A549 (cell line): ENCODE measurements around the gene MESD. TPM values are rescaled to one million over a fixed set of nuclear protein-coding genes. Genes with fewer than 3 reads are reported as not detected.

Source experiments
- ATAC-seq, 2 experiments: fragments of 200-7000 bp in 1 of 2; fragments of >200 bp in 1 of 2; cut with Nextera tagmentation in 1 of 2; cut with Tn5 transposase in 1 of 2; 3 replicates each; pipeline versions ENCODE4 v1.8.0 to v1.9.1; 2018 to 2020; ENCODE audit warnings: mild to moderate bottlenecking in 1 of 2, moderate library complexity in 1 of 2
- CTCF ChIA-PET: fragments of 300-600 bp; sonication (Branson Sonifier 250); formaldehyde crosslinking; extraction: SDS; loops from one replicate; lab custom pipeline; 2021; ENCODE audit warnings: antibody characterized with exemption, inconsistent platforms; lab: Yijun Ruan, JAX
- POLR2A ChIA-PET: fragments of 350-600 bp; formaldehyde crosslinking; extraction: SDS; loops from one replicate; lab custom pipeline; 2021; ENCODE audit warnings: antibody characterized with exemption, inconsistent platforms; lab: Yijun Ruan, JAX
- DNase-seq, 2 experiments: peaks; one replicate each; pipeline versions ENCODE4 v3.0.0 to v3.0.0-alpha.2; 2011 to 2016; ENCODE audit warnings: low read depth in 1 of 2, low spot score in 1 of 2
- FAIRE-seq: peaks from 2 replicates; lab custom pipeline; 2011; peaks lifted over from hg19 to GRCh38; lab: Jason Lieb, UNC
- H3K27ac ChIP-seq, 2 experiments: fragments of >200 bp; sonication (Bioruptor Twin); formaldehyde crosslinking; 3 replicates each; pipeline ENCODE4 v1.5.1; 2016 to 2017
- H3K4me1 ChIP-seq: fragments of >200 bp; sonication (Bioruptor Twin); formaldehyde crosslinking; 3 replicates; pipeline ENCODE4 v1.6.1; 2016
- H3K4me2 ChIP-seq: fragments of >200 bp; sonication (Bioruptor Twin); formaldehyde crosslinking; 3 replicates; pipeline ENCODE4 v1.6.1; 2016
- H3K4me3 ChIP-seq: fragments of >200 bp; sonication (Bioruptor Twin); formaldehyde crosslinking; 3 replicates; pipeline ENCODE4 v1.5.1; 2016
- H3K9me3 ChIP-seq: fragments of >200 bp; sonication (Bioruptor Twin); formaldehyde crosslinking; 3 replicates; pipeline ENCODE4 v1.6.1; 2016
- EHF ChIP-seq: fragments of 250-450 bp; sonication (Bioruptor Pico); IDR thresholded peaks from 2 replicates; pipeline ENCODE4 v1.5.0; 2020; ENCODE audit warnings: mild to moderate bottlenecking
- EP300 ChIP-seq, 2 experiments: fragments of >200 bp; sonication (Bioruptor Twin); formaldehyde crosslinking; IDR thresholded peaks; 2 replicates in 1 of 2; 3 replicates in 1 of 2; pipeline ENCODE4 v1.6.1; 2016 to 2017
- HEYL ChIP-seq: fragments of 250-450 bp; sonication (Bioruptor Pico); IDR thresholded peaks from 2 replicates; pipeline ENCODE4 v1.8.0; 2021; ENCODE audit warnings: mild to moderate bottlenecking, moderate library complexity
- KDM1A ChIP-seq: fragments of 200-600 bp; sonication (generic); IDR thresholded peaks from 2 replicates; pipeline ENCODE4 v1.6.1; 2016; ENCODE audit warnings: low read depth, mild to moderate bottlenecking
- MYC ChIP-seq: IDR thresholded peaks from 2 replicates; pipeline ENCODE4 v1.6.1; 2012; ENCODE audit warnings: mild to moderate bottlenecking, inconsistent platforms, low read length, improper control_type of control experiment, borderline replicate concordance
- NFE2L2 ChIP-seq: fragments of 150-350 bp; conservative IDR thresholded peaks from 2 replicates; pipeline ENCODE4 v1.6.1; 2014; ENCODE audit warnings: low read length
- POLR2A ChIP-seq: IDR thresholded peaks from 2 replicates; pipeline ENCODE4 v1.6.1; 2012; ENCODE audit warnings: mild to moderate bottlenecking, low read length
- RFX5 ChIP-seq: fragments of 450-650 bp; IDR thresholded peaks from 2 replicates; pipeline ENCODE4 v1.7.1; 2014; ENCODE audit warnings: antibody characterized with exemption, mild to moderate bottlenecking, moderate library complexity
- SREBF2 ChIP-seq: fragments of 450-650 bp; IDR thresholded peaks from 2 replicates; pipeline ENCODE4 v1.6.1; 2014; ENCODE audit warnings: mild to moderate bottlenecking, moderate library complexity
- TP53 ChIP-seq: fragments of 250-450 bp; sonication (Bioruptor Pico); IDR thresholded peaks from 2 replicates; pipeline ENCODE4 v1.5.0; 2021; ENCODE audit warnings: mild to moderate bottlenecking, moderate library complexity
- ZC3H11A ChIP-seq: fragments of 450-650 bp; IDR thresholded peaks from 2 replicates; pipeline ENCODE4 v1.6.1; 2014; ENCODE audit warnings: antibody characterized with exemption, mild to moderate bottlenecking
- ZNF302 ChIP-seq: fragments of 250-450 bp; sonication (Bioruptor Pico); IDR thresholded peaks from 2 replicates; pipeline ENCODE4 v1.9.0; 2021; ENCODE audit warnings: inconsistent platforms, mild to moderate bottlenecking, moderate library complexity
- ZSCAN20 ChIP-seq: fragments of 250-450 bp; sonication (Bioruptor Pico); IDR thresholded peaks from 2 replicates; pipeline ENCODE4 v1.8.0; 2022; ENCODE audit warnings: mild to moderate bottlenecking, moderate library complexity
- WGBS: methylation state at CpG from one replicate; pipeline ENCODE4 v1.1.6; 2017; ENCODE audit errors: missing lambda C conversion rate; 5-methylcytosine and 5-hydroxymethylcytosine counted together
- polyA plus RNA-seq, 4 experiments: library from polyadenylated mRNA; depleted of rRNA in 3 of 4; stranded (reverse); fragments of >200 nt; fragmentation: RNase III in 1 of 4; extraction: RNeasy Plus Mini Kit Qiagen cat#74134 plus additional on column Dnase treatment in 1 of 4; gene quantifications; 2 replicates in 3 of 4; 3 replicates in 1 of 4; pipeline ENCODE4 v1.2.3, GENCODE V29; 2011 to 2017
- TF ChIP-seq, protein P1 (sequence below): fragments of >200 bp; sonication (Bioruptor Twin); formaldehyde crosslinking; IDR thresholded peaks from 2 replicates; pipeline ENCODE4 v1.6.1; 2016
- TF ChIP-seq, protein P2 (sequence below): fragments of 250-450 bp; sonication (Bioruptor Pico); IDR thresholded peaks from 2 replicates; pipeline ENCODE4 v1.5.0; 2021; ENCODE audit warnings: mild to moderate bottlenecking, moderate library complexity, borderline replicate concordance
- TF ChIP-seq, protein P3 (sequence below): fragments of 150-350 bp; IDR thresholded peaks from 2 replicates; pipeline ENCODE4 v1.6.1; 2014; ENCODE audit warnings: low read depth, mild to moderate bottlenecking, low read length
- TF ChIP-seq, protein P4 (sequence below): IDR thresholded peaks from 2 replicates; pipeline ENCODE4 v1.6.1; 2012; ENCODE audit warnings: low read depth, borderline replicate concordance

MESD gene
- polyA plus RNA-seq, 2 of the 4 experiments (the other 2 are of a cell fraction): 35.6 to 39.4 TPM

DNA sequence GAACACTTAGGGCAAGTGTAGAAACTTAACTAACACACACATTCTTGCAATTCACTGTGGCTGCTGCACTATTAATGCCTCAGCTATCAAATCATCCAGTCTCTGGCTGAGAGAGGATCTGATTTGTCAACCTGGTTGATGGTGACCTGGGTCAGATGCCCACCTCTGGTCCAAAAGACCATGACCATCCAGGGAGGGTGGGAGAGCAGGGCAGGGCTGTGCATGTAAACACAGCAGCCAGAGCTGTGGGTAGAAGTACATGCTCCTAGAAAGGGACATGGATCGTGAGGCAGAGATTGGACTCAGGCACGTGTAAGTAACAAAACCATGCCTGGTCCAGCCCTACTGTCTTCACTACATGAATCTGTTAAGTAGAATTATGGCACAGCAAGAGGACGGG is 17.3 kb downstream of the MESD start:
- POLR2A ChIA-PET: no interaction called here
- 85% methylated on average over 3 of the region's 3 CpGs for WGBS
- H3K4me2 ChIP-seq: no peak overlapping the region
- H3K9me3 ChIP-seq: no peaks in the 10 kb centered on the region
- ATAC-seq: no peak
- no peak for FAIRE-seq
- DNase-seq: no peak
- CTCF ChIA-PET: interaction anchor here (1.1 to 9.7 kb wide), 6 partner anchors 9 to 516 kb away, joined by 3 to 235 read pairs (median 74); partner anchors contain the start of gene CEMIP
- H3K4me3 ChIP-seq: no peak overlapping the region
- no peak overlapping the region for H3K27ac ChIP-seq
- H3K4me1 ChIP-seq: no peaks in the 10 kb centered on the region
- no peak for TF ChIP-seq EP300 (IDR thresholded peaks at IDR 0.05)
- TF ChIP-seq MYC: no peak
- no peak for TF ChIP-seq NFE2L2
- TF ChIP-seq, protein P1, sequence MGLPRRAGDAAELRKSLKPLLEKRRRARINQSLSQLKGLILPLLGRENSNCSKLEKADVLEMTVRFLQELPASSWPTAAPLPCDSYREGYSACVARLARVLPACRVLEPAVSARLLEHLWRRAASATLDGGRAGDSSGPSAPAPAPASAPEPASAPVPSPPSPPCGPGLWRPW: no peak
- TF ChIP-seq, protein P2, sequence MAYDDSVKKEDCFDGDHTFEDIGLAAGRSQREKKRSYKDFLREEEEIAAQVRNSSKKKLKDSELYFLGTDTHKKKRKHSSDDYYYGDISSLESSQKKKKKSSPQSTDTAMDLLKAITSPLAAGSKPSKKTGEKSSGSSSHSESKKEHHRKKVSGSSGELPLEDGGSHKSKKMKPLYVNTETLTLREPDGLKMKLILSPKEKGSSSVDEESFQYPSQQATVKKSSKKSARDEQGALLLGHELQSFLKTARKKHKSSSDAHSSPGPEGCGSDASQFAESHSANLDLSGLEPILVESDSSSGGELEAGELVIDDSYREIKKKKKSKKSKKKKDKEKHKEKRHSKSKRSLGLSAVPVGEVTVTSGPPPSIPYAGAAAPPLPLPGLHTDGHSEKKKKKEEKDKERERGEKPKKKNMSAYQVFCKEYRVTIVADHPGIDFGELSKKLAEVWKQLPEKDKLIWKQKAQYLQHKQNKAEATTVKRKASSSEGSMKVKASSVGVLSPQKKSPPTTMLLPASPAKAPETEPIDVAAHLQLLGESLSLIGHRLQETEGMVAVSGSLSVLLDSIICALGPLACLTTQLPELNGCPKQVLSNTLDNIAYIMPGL (CRISPR knock-in tag): no peak
- TF ChIP-seq HEYL (CRISPR knock-in tag): no peak
- TF ChIP-seq SREBF2: no peak
- TF ChIP-seq TP53: no peak
- TF ChIP-seq, protein P3, sequence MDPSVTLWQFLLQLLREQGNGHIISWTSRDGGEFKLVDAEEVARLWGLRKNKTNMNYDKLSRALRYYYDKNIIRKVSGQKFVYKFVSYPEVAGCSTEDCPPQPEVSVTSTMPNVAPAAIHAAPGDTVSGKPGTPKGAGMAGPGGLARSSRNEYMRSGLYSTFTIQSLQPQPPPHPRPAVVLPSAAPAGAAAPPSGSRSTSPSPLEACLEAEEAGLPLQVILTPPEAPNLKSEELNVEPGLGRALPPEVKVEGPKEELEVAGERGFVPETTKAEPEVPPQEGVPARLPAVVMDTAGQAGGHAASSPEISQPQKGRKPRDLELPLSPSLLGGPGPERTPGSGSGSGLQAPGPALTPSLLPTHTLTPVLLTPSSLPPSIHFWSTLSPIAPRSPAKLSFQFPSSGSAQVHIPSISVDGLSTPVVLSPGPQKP: no peak
- TF ChIP-seq ZSCAN20 (CRISPR knock-in tag): no peak
- TF ChIP-seq ZNF302 (CRISPR knock-in tag): no peak

DNA sequence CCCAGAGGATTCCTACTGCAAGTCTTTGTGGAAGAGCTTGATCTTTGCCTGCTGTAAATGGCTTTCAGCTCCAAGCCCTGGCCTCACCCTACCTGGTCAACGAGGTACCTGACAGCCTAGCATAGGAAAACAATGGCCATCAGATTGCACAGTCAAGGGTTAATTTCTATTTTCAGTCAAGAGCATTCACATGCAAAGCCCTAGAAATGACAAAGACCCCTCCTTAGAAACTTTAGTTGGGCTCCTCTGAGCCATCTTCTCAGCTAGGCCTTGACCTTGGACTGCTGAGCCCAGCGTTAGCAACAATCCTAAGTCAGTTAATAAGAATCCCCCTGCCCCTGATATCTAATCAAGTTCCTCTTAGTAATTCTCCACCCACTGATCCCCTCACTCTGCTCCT is 18.5 kb downstream of the MESD start:
- ATAC-seq: no peak
- H3K9me3 ChIP-seq: no peaks in the 10 kb centered on the region
- no peak overlapping the region for H3K4me2 ChIP-seq
- WGBS: 89% methylated on average over 2 of the region's 2 CpGs
- CTCF ChIA-PET: interaction anchor here (1.0 to 9.7 kb wide), 20 partner anchors 10 to 589 kb away, joined by 3 to 235 read pairs (median 14); partner anchors contain the start of gene CEMIP
- POLR2A ChIA-PET: no interaction called here
- no peak for DNase-seq
- FAIRE-seq: no peak
- H3K27ac ChIP-seq: no peak overlapping the region
- TF ChIP-seq RFX5 (no peak), EHF (no peak)
- H3K4me1 ChIP-seq: no peaks in the 10 kb centered on the region
- no peak overlapping the region for H3K4me3 ChIP-seq

DNA sequence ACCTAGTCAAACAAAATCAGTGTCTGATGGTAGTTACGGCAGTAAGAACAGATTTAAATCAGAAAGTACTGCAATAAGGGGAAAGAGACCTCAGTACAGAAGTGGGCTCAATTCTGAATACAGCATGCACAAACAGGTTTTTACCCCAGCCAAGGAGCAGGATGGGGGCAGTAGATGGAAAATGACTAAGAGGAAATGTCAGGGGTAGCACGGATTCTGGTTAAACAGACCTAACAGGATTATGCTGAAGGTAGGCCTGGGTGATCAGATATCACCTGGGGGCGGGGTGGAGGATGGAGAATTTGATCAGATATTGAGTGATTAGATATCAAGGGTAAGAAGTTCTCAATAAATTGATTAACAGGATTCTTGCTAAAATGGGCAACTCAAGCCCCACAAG is 19.0 kb downstream of the MESD start:
- DNase-seq: no peak
- no peak for FAIRE-seq
- Histone ChIP-seq H3K27ac (no peak overlapping the region), H3K9me3 (no peaks in the 10 kb centered on the region), H3K4me2 (no peak overlapping the region), H3K4me1 (no peaks in the 10 kb centered on the region), H3K4me3 (no peak overlapping the region)
- TF ChIP-seq ZC3H11A (no peak), EHF (no peak), POLR2A (no peak), KDM1A (no peak)
- TF ChIP-seq, protein P4, sequence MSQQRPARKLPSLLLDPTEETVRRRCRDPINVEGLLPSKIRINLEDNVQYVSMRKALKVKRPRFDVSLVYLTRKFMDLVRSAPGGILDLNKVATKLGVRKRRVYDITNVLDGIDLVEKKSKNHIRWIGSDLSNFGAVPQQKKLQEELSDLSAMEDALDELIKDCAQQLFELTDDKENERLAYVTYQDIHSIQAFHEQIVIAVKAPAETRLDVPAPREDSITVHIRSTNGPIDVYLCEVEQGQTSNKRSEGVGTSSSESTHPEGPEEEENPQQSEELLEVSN: no peak
- ChIA-PET POLR2A (no interaction called here), CTCF (interaction anchor here (0.7 to 9.7 kb wide), 77 partner anchors 11 to 589 kb away, joined by 3 to 235 read pairs (median 6); partner anchors contain the start of genes ABHD17C and CEMIP)
- no peak for ATAC-seq
- 56% methylated on average over 3 of the region's 3 CpGs for whole genome bisulfite sequencing
